Hepatocyte (in vitro differentiated cells): ENCODE results near the gene CAMK2G. TPM values are rescaled to one million over a fixed set of nuclear protein-coding genes. Genes with fewer than 3 reads are reported as not detected.

Experiments used
- DNase-seq: peaks from one replicate; pipeline ENCODE4 v3.0.0-alpha.2; 2016; ENCODE audit warnings: low spot score
- H2AFZ ChIP-seq: fragments of 200-600 bp; sonication (generic); 2 replicates; pipeline ENCODE4 v1.6.0; 2016; ENCODE audit warnings: antibody characterized with exemption, mild to moderate bottlenecking
- H3K27ac ChIP-seq: fragments of 200-600 bp; sonication (generic); 2 replicates; pipeline ENCODE4 v1.5.1; 2016; ENCODE audit warnings: mild to moderate bottlenecking
- H3K27me3 ChIP-seq: fragments of 200-600 bp; sonication (generic); 2 replicates; pipeline ENCODE4 v1.6.1; 2016
- H3K36me3 ChIP-seq: fragments of 200-600 bp; sonication (generic); replicated peaks from 2 replicates; pipeline ENCODE4 v1.5.1; 2016; ENCODE audit warnings: low read depth; ENCODE audit not compliant: insufficient read depth
- H3K4me1 ChIP-seq: fragments of 200-600 bp; sonication (generic); 2 replicates; pipeline ENCODE4 v1.5.1; 2016; ENCODE audit warnings: mild to moderate bottlenecking, moderate library complexity; ENCODE audit not compliant: insufficient read depth
- H3K4me2 ChIP-seq: fragments of 200-600 bp; sonication (generic); 2 replicates; pipeline ENCODE4 v1.6.0; 2016
- H3K4me3 ChIP-seq: fragments of 200-600 bp; sonication (generic); 2 replicates; pipeline ENCODE4 v1.5.1; 2016; ENCODE audit warnings: mild to moderate bottlenecking
- H3K79me2 ChIP-seq: fragments of 200-600 bp; sonication (generic); 2 replicates; pipeline ENCODE4 v1.6.0; 2017; ENCODE audit warnings: mild to moderate bottlenecking
- H3K9me2 ChIP-seq: fragments of 200-600 bp; sonication (generic); replicated peaks from 2 replicates; pipeline ENCODE4 v1.6.0; 2017; ENCODE audit warnings: mild to moderate bottlenecking; ENCODE audit not compliant: insufficient read depth
- H3K9me3 ChIP-seq: fragments of 200-600 bp; sonication (generic); 2 replicates; pipeline ENCODE4 v1.5.1; 2016; ENCODE audit warnings: low read depth, mild to moderate bottlenecking
- H4K20me1 ChIP-seq: fragments of 200-600 bp; sonication (generic); 2 replicates; pipeline ENCODE4 v1.6.0; 2016; ENCODE audit warnings: mild to moderate bottlenecking; ENCODE audit not compliant: insufficient read depth, poor library complexity, severe bottlenecking
- CTCF ChIP-seq: fragments of 200-600 bp; sonication (generic); IDR thresholded peaks from 2 replicates; pipeline ENCODE4 v1.5.1; 2016; ENCODE audit warnings: antibody characterized with exemption, mild to moderate bottlenecking; ENCODE audit not compliant: poor library complexity
- EZH2 ChIP-seq: fragments of 200-600 bp; sonication (generic); IDR thresholded peaks from 2 replicates; pipeline ENCODE4 v1.6.1; 2016; ENCODE audit warnings: antibody characterized with exemption, mild to moderate bottlenecking, borderline replicate concordance
- EZH2phosphoT487 ChIP-seq: fragments of 200-600 bp; sonication (generic); IDR thresholded peaks from one replicate; pipeline ENCODE4 v1.6.1; 2018; ENCODE audit warnings: antibody characterized with exemption, mild to moderate bottlenecking, low read depth, moderate library complexity; ENCODE audit not compliant: unreplicated experiment, severe bottlenecking
- WGBS: methylation state at CpG from one replicate; pipeline ENCODE4 v1.1.6; 2016; ENCODE audit warnings: low lambda C conversion rate; ENCODE audit errors: missing lambda C conversion rate; 5-methylcytosine and 5-hydroxymethylcytosine counted together
- polyA plus RNA-seq: library from polyadenylated mRNA; unstranded; fragments of >200 nt; fragmentation: Nextera tagmentation; extraction: Ambion mirVana; gene quantifications from 2 replicates; pipeline ENCODE4 v1.2.1, GENCODE V29; 2016
- total RNA-seq: library from RNA; depleted of rRNA; stranded (reverse); fragments of >200 nt; gene quantifications from 2 replicates; pipeline ENCODE4 v1.2.3, GENCODE V29; 2014

Gene CAMK2G
- total and polyA plus RNA-seq, 2 experiments from 2014 or later = 5.2 to 25.0 TPM

GRCh38 chr10:73850211-73850610 lies 24.1 kb downstream of the CAMK2G start:
- no peak overlapping the region for H3K4me3 ChIP-seq
- H3K27me3 ChIP-seq = no peaks in the 10 kb centered on the region
- no peak overlapping the region for H3K4me2 ChIP-seq
- TF ChIP-seq EZH2phosphoT487 (no peak), EZH2 (no peak), CTCF (no peak)
- H3K27ac ChIP-seq = no peak overlapping the region
- no peak for DNase-seq
- 96% methylated on average over 8 of the region's 8 CpGs for WGBS
- no peak overlapping the region for H2AFZ ChIP-seq
- H3K79me2 ChIP-seq = no peaks in the 10 kb centered on the region
- H4K20me1 ChIP-seq = peaks cover 4% of the 10 kb centered on the region
- no peaks in the 10 kb centered on the region for H3K36me3 ChIP-seq
- H3K4me1 ChIP-seq = peaks cover 8% of the 10 kb centered on the region
- H3K9me2 ChIP-seq = no peaks in the 10 kb centered on the region
- no peaks in the 10 kb centered on the region for H3K9me3 ChIP-seq

GRCh38 chr10:73848821-73849489 lies 25.4 kb downstream of the CAMK2G start:
- Histone ChIP-seq H3K27ac (no peak overlapping the region), H3K9me2 (no peaks in the 10 kb centered on the region), H3K4me2 (no peak overlapping the region), H3K79me2 (no peaks in the 10 kb centered on the region), H3K4me3 (no peak overlapping the region), H3K9me3 (no peaks in the 10 kb centered on the region), H3K4me1 (no peaks in the 10 kb centered on the region), H3K27me3 (no peaks in the 10 kb centered on the region), H4K20me1 (peaks cover 4% of the 10 kb centered on the region), H2AFZ (no peak overlapping the region), H3K36me3 (no peaks in the 10 kb centered on the region)
- 49% methylated on average over 17 of the region's 17 CpGs for WGBS
- peak; percentile 89 for DNase-seq
- no peak for TF ChIP-seq EZH2
- TF ChIP-seq CTCF = peak; percentile 98
- TF ChIP-seq EZH2phosphoT487 = no peak

- TF ChIP-seq EZH2phosphoT487 (no peak), EZH2 (no peak), CTCF (no peak)
- WGBS = 94% methylated on average over 7 of the region's 7 CpGs
- Histone ChIP-seq H4K20me1 (no peaks in the 10 kb centered on the region), H3K79me2 (no peaks in the 10 kb centered on the region), H2AFZ (no peak overlapping the region), H3K27me3 (no peaks in the 10 kb centered on the region), H3K9me3 (no peaks in the 10 kb centered on the region), H3K4me1 (no peaks in the 10 kb centered on the region), H3K36me3 (no peaks in the 10 kb centered on the region), H3K4me3 (no peak overlapping the region), H3K4me2 (no peak overlapping the region), H3K9me2 (no peaks in the 10 kb centered on the region), H3K27ac (no peak overlapping the region)
- no peak for DNase-seq
Observed at GRCh38 chr10:73847031-73847430, 27.3 kb downstream of the CAMK2G start.
